HG03520 (cell line): ENCODE measurements around the gene RBM38.

ENCODE experiments used
- ATAC-seq: cut with Tn5 transposase; IDR thresholded peaks from one replicate; pipeline ENCODE4 v1.9.1; 2021; ENCODE audit warnings: mild to moderate bottlenecking, moderate library complexity; ENCODE audit not compliant: unreplicated experiment

RBM38 gene

GRCh38 chr20:57374343-57374930 lies 16.8 kb upstream of the RBM38 start:
- ATAC-seq = no peak

GRCh38 chr20:57374931-57375651 lies 16.1 kb upstream of the RBM38 start:
- ATAC-seq = no peak

GRCh38 chr20:57375652-57376230 lies 15.5 kb upstream of the RBM38 start:
- no peak for ATAC-seq

DNA sequence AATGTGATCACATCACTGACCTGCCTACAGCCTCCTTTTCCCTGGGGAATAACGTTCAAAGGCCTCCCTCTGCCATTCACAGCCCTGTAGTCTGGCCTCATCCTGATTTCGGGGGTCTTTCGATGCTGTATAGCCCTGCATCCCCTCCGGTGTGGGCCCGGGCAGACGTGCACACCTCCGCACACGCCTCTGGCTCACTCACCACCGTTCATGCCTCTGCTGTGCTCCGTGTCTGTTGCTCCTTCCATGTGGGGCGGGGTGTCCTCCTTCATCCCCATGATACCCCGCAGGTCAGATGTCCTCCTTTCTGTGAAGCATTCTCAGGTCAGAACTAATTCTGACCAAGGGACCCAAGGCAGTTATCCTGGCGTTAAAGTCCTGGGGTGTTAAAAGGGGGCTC lies 13.8 kb upstream of the RBM38 start:
- ATAC-seq = no peak

- no peak for ATAC-seq
Measured at GRCh38 chr20:57378107-57378506, 13.1 kb upstream of the RBM38 start.

DNA sequence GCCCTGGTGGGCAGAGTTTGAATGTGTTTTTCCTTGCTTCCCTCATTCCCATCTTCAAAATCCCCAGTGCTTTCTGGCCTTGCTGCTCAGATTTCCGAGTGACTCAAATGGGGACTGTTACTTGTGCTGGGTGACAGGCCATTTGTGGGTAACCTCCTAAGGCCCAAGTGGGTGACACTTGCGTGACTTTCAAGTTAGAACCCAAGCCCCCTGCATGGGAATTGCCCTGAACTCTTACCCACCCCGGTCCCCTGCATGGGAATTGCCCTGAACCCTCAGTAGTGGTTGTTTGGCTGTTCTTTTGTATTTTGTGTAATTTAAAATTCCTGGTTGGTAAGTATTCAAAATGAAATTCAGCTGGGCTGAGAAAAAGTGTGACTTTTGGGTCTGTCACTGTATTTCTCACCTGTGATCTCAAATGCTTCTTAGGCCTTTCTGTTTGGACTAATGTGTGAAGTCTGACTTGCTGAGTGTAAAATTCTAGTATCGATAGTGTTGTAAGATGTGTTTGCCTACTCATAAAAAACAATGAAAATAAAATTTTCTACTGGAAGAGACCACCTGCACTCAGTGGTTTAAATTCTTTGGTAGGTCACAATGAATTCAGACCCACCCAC lies 12.4 kb upstream of the RBM38 start:
- ATAC-seq = no peak

DNA sequence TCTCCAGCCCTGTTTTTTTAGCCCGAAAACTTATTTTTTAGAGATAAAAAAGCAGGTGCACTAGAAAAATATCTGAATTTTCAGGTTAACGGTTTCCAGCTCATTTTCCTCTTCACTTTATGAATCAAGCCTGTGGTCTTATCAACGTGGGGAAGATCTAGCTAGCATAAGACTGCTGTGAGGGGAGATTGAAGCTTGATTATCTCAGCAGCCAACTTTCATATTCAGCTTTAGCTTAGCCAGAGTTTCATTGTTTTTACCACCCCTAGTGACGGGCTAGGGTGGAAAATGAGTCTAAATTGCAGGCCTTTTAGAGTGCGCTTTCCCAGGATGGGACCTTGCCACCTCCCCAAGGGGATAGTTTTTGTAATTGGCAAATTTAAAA lies 11.9 kb upstream of the RBM38 start:
- no peak for ATAC-seq

DNA sequence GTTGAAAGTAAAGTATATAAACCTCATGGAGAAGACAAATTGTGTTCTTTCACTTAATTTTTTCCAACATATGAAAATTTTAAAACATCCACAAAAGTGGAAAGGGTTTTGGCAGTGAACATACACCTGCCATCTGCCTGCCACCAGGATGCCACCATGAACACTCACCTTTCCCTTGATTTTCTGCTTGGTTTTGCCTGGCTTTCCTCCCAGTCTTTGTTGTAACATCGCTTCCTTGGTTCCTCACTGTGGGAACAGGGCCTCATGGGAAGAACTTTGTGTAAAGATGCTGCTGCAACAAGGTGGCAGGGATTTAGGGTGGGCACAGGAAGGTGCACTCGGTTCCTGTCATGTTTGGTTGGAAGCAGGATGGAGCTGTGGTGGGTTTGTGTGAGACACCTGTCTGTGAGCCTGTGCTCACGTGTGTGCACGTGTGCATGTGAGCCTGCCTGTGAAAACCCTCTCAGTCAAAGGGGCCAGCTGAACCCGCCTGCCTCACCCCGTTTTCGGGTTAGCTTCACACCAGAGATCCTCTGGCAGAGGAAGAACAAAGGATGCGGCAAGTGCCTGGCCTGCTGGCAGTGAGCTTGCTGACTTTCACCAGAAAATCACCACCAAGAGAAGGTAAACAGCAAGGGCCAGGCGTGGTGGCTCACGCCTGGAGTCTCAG lies 11.0 kb upstream of the RBM38 start:
- no peak for ATAC-seq

DNA sequence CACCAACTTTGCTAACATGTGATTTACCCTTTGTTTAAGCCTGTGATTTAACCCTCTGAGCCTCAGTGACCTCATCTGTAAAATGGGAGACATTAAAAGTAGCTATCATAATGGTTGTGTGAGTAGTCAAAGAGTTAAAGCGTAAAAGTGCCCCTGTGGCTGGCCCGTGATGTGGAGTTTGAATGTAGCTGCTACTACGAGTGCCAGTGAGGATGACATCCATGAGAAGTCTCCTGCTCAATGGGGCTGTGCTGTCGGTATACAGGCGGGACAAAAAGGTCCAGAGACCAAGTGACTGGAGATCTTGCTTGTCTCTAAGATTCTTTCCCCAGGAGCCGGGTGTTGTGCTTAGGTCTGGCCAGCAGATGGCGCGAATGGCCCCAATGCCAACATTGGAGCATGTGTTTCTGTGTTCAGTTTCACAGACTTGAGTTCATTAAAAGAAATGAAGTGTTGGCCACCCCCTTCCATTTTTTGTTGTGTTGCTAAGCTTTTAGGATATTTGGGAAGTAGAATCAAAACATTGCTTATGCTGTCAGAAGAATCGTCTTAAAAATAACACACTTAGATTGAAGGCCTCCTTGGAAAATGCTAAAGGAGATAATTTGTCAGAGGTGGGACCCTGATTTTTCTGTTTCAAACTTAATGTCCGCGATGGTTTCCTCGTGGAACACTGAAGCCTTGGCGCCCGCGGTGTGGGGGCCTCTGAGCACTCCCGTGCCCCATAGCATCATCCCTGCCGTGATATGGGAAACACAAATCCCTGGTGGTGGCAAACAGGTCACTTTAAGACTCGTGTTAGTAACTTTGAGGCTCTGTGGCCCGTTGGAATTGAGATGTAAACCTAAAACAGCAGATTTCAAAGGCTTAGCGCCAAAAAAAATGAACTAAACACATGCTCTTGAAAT lies 9.3 kb upstream of the RBM38 start:
- no peak for ATAC-seq

GRCh38 chr20:57382516-57382915 lies 8.7 kb upstream of the RBM38 start:
- no peak for ATAC-seq

DNA sequence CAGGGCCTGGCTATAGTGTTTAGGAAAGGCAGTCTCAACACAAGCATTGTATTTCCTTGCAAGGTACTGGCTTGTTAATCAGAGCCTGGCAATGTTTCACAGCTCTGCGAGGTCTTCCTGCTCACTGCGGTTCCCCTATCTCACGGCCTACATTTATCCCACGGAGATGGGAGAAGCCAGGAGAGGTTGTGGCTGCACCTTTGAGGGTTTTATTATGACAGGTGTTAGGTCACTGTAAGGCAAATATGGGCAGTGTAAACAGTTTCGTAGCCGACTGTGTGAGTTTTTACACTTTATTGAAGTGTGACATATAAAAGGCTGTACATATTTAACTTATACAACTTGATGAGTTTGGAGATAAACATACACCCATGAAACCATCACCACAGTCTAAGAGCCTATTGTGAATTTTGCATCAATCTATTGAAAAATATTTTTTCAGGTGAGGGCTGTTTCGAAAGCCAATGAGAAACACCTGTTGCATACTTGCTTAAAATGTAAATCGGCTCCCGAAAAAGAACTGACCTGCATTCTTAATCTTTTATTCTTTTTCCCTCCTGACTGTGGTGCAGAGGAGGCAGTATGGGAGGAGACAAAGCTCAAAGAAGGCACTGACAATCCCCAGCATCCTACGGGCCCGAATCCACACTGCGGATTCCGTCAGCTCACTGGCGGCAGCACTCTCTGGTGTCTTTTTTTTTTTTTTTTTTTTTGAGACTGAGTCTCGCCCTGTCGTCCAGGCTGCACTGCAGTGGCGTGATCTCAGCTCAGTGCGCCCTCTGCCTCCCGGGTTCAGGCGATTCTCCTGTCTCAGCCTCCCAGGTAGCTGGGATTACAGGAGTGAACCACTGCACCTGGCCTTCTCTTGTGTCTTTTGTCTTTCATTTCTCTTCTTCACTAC lies 7.5 kb upstream of the RBM38 start:
- ATAC-seq = no peak

DNA sequence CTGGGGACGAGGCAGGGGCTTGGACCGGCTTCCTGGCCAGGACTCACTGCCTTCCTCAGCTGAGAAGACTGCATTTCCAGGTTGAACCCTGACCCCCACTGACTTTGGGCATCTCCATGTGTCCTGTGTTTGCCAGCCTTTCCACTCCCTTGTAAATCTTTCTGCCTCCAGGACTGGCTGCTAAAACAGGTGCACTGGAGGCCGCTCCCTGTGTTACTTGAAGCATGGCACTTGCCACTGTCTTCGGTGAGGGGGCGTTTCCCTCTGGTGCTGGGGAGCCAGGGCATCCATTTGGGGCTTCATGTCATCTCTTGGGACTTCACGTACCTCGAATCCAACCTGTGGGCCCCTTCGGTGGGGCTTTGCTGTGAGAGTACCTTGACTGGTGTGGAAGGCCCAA lies 6.7 kb upstream of the RBM38 start:
- no peak for ATAC-seq

GRCh38 chr20:57384953-57385761 lies 6.0 kb upstream of the RBM38 start:
- no peak for ATAC-seq

- ATAC-seq = no peak
Measured at GRCh38 chr20:57385940-57386339, 5.3 kb upstream of the RBM38 start.

- ATAC-seq = no peak
Measured at GRCh38 chr20:57386762-57387161, 4.4 kb upstream of the RBM38 start.

DNA sequence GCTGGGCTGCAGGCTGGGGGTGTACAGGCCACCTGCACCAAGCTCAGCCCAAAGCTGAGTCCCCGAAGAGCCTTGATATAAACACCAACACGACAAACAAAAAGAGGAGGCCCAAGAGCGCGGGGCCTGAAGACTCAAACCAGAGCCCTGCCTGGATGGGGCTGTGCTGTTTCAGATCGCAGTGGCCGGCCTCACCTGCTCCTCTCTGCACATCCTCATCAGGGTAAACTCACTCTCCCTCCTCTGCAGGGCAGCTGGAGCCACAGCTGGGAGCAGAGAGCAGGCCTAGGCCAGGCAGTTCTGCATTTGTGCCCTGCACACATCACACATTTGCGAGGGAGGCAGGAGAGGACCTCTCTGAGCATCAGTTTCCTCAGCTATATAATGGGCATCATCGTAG lies 3.7 kb upstream of the RBM38 start:
- no peak for ATAC-seq

- no peak for ATAC-seq
Measured at GRCh38 chr20:57387945-57388371, 3.2 kb upstream of the RBM38 start.

GRCh38 chr20:57388953-57389694 lies 2.1 kb upstream of the RBM38 start:
- ATAC-seq = no peak
